Calu3 (cell line): Measurements from ENCODE around the gene PAOX. TPM values are rescaled to one million over a fixed set of nuclear protein-coding genes. Genes with fewer than 3 reads are reported as not detected.
A peak's percentile ranks its signal among the peaks of the same experiment; 100 is the strongest.

Experiments
- BruUV-seq: library from RNA; stranded (reverse); fragments of 400-500 nt; replicated peaks from 2 replicates; lab custom pipeline; 2021; lab: Mats Ljungman, UMichigan
- CTCF ChIA-PET: fragments of 300-600 bp; sonication (Branson Sonifier 250); formaldehyde crosslinking; loops from one replicate; lab custom pipeline; 2022; ENCODE audit warnings: antibody characterized with exemption; lab: Charles Lee
- DNase-seq: peaks from one replicate; pipeline ENCODE4 v3.0.0; 2022
- H3K27ac Mint-ChIP-seq: one replicate; pipeline ENCODE4 v1.8.0; 2022; ENCODE audit warnings: mixed read lengths; ENCODE audit not compliant: unreplicated experiment
- H3K27me3 Mint-ChIP-seq: one replicate; pipeline ENCODE4 v1.8.0; 2022; ENCODE audit warnings: mixed read lengths; ENCODE audit not compliant: unreplicated experiment
- H3K36me3 Mint-ChIP-seq: one replicate; pipeline ENCODE4 v1.8.0; 2022; ENCODE audit warnings: mild to moderate bottlenecking, moderate library complexity, mixed read lengths; ENCODE audit not compliant: insufficient read depth, unreplicated experiment
- H3K4me1 Mint-ChIP-seq: one replicate; pipeline ENCODE4 v1.8.0; 2022; ENCODE audit warnings: mild to moderate bottlenecking, low read depth, mixed read lengths; ENCODE audit not compliant: unreplicated experiment
- H3K4me3 Mint-ChIP-seq: one replicate; pipeline ENCODE4 v1.8.0; 2022; ENCODE audit warnings: mild to moderate bottlenecking, low read depth, moderate library complexity, mixed read lengths; ENCODE audit not compliant: unreplicated experiment
- H3K9me3 Mint-ChIP-seq: one replicate; pipeline ENCODE4 v1.8.0; 2022; ENCODE audit warnings: low read depth, mixed read lengths; ENCODE audit not compliant: unreplicated experiment
- CTCF ChIP-seq: fragments of 200-600 bp; IDR thresholded peaks from one replicate; pipeline ENCODE4 v1.8.0; 2022; ENCODE audit warnings: antibody characterized with exemption; ENCODE audit not compliant: unreplicated experiment
- intact Hi-C: fragments of 100-400 bp; cut with micrococcal nuclease; formaldehyde crosslinking; loops from one replicate; pipeline ENCODE4 v1.10.0; 2022; ENCODE audit not compliant: unreplicated experiment
- total RNA-seq: library from RNA; stranded (reverse); gene quantifications from 2 replicates; pipeline ENCODE4 v1.2.3, GENCODE V29; 2022

PAOX gene
- total RNA-seq, 1 experiment from 2014 or later: 2.9 TPM

DNA sequence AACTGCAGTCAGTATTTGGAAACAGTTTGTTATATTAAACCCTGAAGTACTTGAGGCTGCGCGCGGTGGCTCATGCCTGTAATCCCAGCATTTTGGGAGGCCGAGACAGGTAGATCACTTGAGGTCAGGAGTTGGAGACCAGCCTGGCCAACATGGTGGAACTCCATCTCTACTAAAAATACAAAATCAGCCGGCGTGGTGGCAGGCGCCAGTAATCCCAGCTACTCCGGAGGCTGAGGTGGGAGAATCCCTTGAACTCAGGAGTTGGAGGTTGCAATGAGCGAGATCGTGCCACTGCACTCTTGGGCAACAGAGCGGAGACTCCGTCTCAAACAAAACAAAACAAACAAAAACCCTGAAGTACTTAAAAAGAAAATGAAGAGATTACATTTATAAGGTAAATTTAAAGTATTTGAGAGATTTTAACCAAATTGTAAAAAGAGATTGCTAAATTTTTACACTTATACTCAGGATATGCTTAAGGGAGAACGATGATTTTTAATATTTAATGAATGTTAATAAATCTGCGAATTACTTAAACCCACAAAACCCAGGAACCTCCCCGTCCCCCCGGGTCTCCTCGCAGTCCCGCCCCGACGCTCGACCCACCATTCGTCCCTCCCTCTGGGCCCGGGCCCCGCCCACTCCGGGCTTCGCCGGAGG, 14.5 kb downstream of the PAOX start:
- no peak for TF ChIP-seq CTCF
- Mint-ChIP-seq H3K9me3 (no peaks in the 10 kb centered on the region), H3K4me3 (peak overlapping the region; percentile 86), H3K36me3 (peaks cover 27% of the 10 kb centered on the region), H3K27me3 (no peaks in the 10 kb centered on the region), H3K27ac (no peak overlapping the region), H3K4me1 (peaks cover 12% of the 10 kb centered on the region)
- intact Hi-C loops: no loop called here
- CTCF ChIA-PET: no interaction called here
- BruUV-seq: no TSS peak
- no peak for DNase-seq

DNA sequence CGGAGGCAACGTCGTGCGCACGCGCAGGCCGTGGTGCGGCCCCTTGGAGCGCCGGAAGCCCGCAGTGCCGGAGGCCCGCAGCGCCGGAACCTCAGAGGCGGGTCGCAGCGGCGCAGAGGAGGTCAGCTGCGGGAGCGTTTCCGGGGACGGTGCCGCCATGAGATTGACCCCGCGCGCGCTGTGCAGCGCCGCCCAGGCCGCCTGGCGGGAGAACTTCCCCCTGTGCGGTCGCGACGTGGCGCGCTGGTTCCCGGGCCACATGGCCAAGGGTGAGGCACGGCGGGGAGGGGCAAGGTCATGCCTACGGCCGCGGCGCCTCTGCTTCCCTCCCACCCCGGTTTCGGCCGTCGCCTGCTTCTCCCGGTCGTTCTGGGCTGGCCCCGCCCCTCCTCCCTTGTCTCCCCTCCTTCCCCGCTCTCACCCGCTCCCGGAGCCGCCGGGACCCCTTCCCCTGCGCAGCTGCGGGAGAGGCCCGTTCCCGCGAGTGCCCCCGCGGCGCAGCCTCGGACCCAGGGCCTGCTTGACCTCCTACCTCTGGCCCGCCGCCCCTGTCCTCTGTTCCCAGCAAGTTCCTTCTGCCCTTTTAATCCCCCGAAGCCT, 15.1 kb downstream of the PAOX start, which contains the start of gene MTG1:
Gene MTG1 (plus strand): TSS at position 94 of the 600 bp plus-strand sequence. CDS start 64 bp downstream, at position 158.
- H3K4me3 Mint-ChIP-seq: peak within 1 kb of the TSS; percentile 86
- CTCF ChIA-PET: no interaction called here
- no peak for TF ChIP-seq CTCF
- H3K27me3 Mint-ChIP-seq: no peaks in the 10 kb centered on the region
- peak; percentile 95 for DNase-seq
- H3K36me3 Mint-ChIP-seq: peaks cover 27% of the 10 kb centered on the region
- intact Hi-C loops: no loop called here
- H3K27ac Mint-ChIP-seq: peak within 1 kb of the TSS; percentile 90
- H3K9me3 Mint-ChIP-seq: no peaks in the 10 kb centered on the region
- peaks cover 12% of the 10 kb centered on the region for H3K4me1 Mint-ChIP-seq
- BruUV-seq: no TSS peak

DNA sequence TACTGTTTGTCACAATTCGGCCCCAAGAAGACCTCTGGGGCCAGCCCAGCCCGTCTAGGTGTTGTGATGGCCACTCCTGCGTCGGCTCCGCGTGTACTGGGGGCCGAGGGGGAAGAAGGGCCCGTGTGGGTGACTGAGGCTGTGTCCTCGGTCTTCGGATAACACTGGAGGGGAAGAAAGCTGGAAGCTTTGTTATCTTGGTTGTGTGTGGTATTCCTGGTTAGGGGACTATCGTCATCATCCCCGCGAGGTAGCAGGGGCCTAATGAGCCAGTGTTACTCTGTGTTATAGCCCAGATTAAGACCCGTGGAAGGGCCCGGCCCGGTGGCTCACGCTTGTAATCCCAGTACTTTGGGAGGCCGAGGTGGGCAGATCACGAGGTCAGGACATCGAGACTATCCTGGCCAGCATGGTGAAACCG, 15.7 kb downstream of the PAOX start:
- DNase-seq: no peak
- Mint-ChIP-seq H3K4me1 (peaks cover 12% of the 10 kb centered on the region), H3K27me3 (no peaks in the 10 kb centered on the region), H3K27ac (peak overlapping the region; percentile 90), H3K9me3 (no peaks in the 10 kb centered on the region), H3K4me3 (peak overlapping the region; percentile 86), H3K36me3 (peaks cover 31% of the 10 kb centered on the region)
- TF ChIP-seq CTCF: no peak
- CTCF ChIA-PET: no interaction called here
- intact Hi-C loops: no loop called here
- TSS peak; percentile 45 for BruUV-seq

- Mint-ChIP-seq H3K27me3 (no peaks in the 10 kb centered on the region), H3K4me1 (peaks cover 8% of the 10 kb centered on the region), H3K27ac (no peak overlapping the region), H3K4me3 (no peak overlapping the region), H3K9me3 (no peaks in the 10 kb centered on the region), H3K36me3 (peaks cover 30% of the 10 kb centered on the region)
- intact Hi-C loops: no loop called here
- TF ChIP-seq CTCF: no peak
- no TSS peak for BruUV-seq
- no peak for DNase-seq
- CTCF ChIA-PET: no interaction called here
These were observed 17.1 kb downstream of the PAOX start for GRCh38 chr10:133396035-133396624.
